Ramos (cell line): Measurements from ENCODE around the gene EEF1AKMT3.
"Not testable (repeated sequence)": the region's sequence is repeated elsewhere in the genome, so short reads cannot be mapped to it uniquely, and the experiment has no call there.

ENCODE experiments used
- in situ Hi-C: fragments of 300-500 bp; cut with MboI; formaldehyde crosslinking; loops from one replicate; pipeline ENCODE4 v1.14.3; 2022; ENCODE audit warnings: low sequenced_read_pairs; ENCODE audit not compliant: unreplicated experiment

Gene EEF1AKMT3

GRCh38 chr12:57813111-57813970 lies 40.9 kb downstream of the EEF1AKMT3 start:
- in situ Hi-C loops, result no loop called here

- in situ Hi-C loops, result no loop called here
Observed at GRCh38 chr12:57813971-57814772, 41.8 kb downstream of the EEF1AKMT3 start.

- in situ Hi-C loops, result no loop called here
Observed at GRCh38 chr12:57815177-57816000, 43.0 kb downstream of the EEF1AKMT3 start.

- in situ Hi-C loops, result no loop called here
Observed at GRCh38 chr12:57816001-57816854, 43.8 kb downstream of the EEF1AKMT3 start.

- in situ Hi-C loops, result no loop called here
Observed at GRCh38 chr12:57816855-57817151, 44.4 kb downstream of the EEF1AKMT3 start.

- in situ Hi-C loops, result no loop called here
Observed at GRCh38 chr12:57817261-57817989, 45.0 kb downstream of the EEF1AKMT3 start.

GRCh38 chr12:57817990-57818331 lies 45.5 kb downstream of the EEF1AKMT3 start:
- in situ Hi-C loops, result not testable (repeated sequence)

- in situ Hi-C loops, result not testable (repeated sequence)
Observed at GRCh38 chr12:57820119-57820518, 47.7 kb downstream of the EEF1AKMT3 start.

- in situ Hi-C loops, result not testable (repeated sequence)
Observed at GRCh38 chr12:57821015-57821414, 48.6 kb downstream of the EEF1AKMT3 start.

GRCh38 chr12:57821474-57822214 lies 49.2 kb downstream of the EEF1AKMT3 start:
- in situ Hi-C loops, result no loop called here

GRCh38 chr12:57822392-57823130 lies 50.1 kb downstream of the EEF1AKMT3 start:
- in situ Hi-C loops, result no loop called here

GRCh38 chr12:57823131-57823907 lies 50.9 kb downstream of the EEF1AKMT3 start:
- in situ Hi-C loops, result no loop called here

GRCh38 chr12:57823908-57824640 lies 51.7 kb downstream of the EEF1AKMT3 start:
- in situ Hi-C loops, result no loop called here

GRCh38 chr12:57825451-57825850 lies 53.0 kb downstream of the EEF1AKMT3 start:
- in situ Hi-C loops, result loop anchor here (5.0 kb wide), 1 partner anchor 82 kb away; no protein-coding TSS in a partner anchor

GRCh38 chr12:57826400-57826799 lies 54.0 kb downstream of the EEF1AKMT3 start:
- in situ Hi-C loops, result loop anchor here (5.0 kb wide), 1 partner anchor 81 kb away; no protein-coding TSS in a partner anchor

GRCh38 chr12:57826966-57827365 lies 54.6 kb downstream of the EEF1AKMT3 start:
- in situ Hi-C loops, result loop anchor here (5.0 kb wide), 1 partner anchor 80 kb away; no protein-coding TSS in a partner anchor
